ENCODE data around the gene ORC5. TPM values are rescaled to one million over a fixed set of nuclear protein-coding genes. Genes with fewer than 3 reads are reported as not detected.

Gene ORC5
- total and polyA plus RNA-seq, 2 of the 13 experiments (the other 11 are each of a cell fraction or from before 2014, with no cell fraction given): 4.8 to 18.8 TPM

GRCh38 chr7:104093127-104093526, 114.7 kb downstream of the ORC5 start:
- H2AFZ ChIP-seq (ENCODE audit: low read length): peak overlapping the region; percentile 32
- ChIA-PET CTCF (ENCODE audit: low intra/inter-chr PET ratio, low total read pairs) (no interaction called here), POLR2A (no interaction called here)
- no peak for DNase-seq (ENCODE audit: low spot score)
- no peak overlapping the region for H3K9ac ChIP-seq (ENCODE audit: insufficient read depth, low read depth, low read length)
- intact Hi-C loops (cut with micrococcal nuclease; ENCODE audit: unreplicated experiment) (no loop called here), in situ Hi-C loops (cut with HindIII; ENCODE audit: extremely low pct_ligation_motif_present, low pct_unique_long_range_greater_than_20kb) (no loop called here)
- H3K4me3 ChIP-seq (replicated peaks in 1 of 3; ENCODE audit: insufficient read depth in 1 of 3, low read depth in 2 of 3, low read length in 3 of 3): no peak overlapping the region
- no peaks in the 10 kb centered on the region for H4K20me1 ChIP-seq (ENCODE audit: insufficient read depth, low read length)
- no peaks in the 10 kb centered on the region for H3K36me3 ChIP-seq (replicated peaks in 1 of 2; ENCODE audit: control insufficient read depth in 1 of 2, insufficient read depth in 2 of 2, low read length in 2 of 2)
- H3K79me2 ChIP-seq (ENCODE audit: insufficient read depth, low read length): no peaks in the 10 kb centered on the region
- no peaks in the 10 kb centered on the region for H3K9me3 ChIP-seq (ENCODE audit: low read length)
- no peak for ATAC-seq
- WGBS (ENCODE audit: low lambda C conversion rate): 68% methylated on average over 6 of the region's 6 CpGs
- no peak overlapping the region for H3K4me2 ChIP-seq (ENCODE audit: low read depth, low read length)
- TF ChIP-seq ASH2L (IDR thresholded peaks at IDR 0.05; ENCODE audit: insufficient read length, low read depth, low read length) (no peak), ZNF557 (CRISPR knock-in tag; IDR thresholded peaks at IDR 0.05) (no peak), DMTF1 (CRISPR knock-in tag; IDR thresholded peaks at IDR 0.05) (no peak), ZNF143 (CRISPR knock-in tag; IDR thresholded peaks at IDR 0.05) (no peak), ZFP36L1 (CRISPR knock-in tag; IDR thresholded peaks at IDR 0.05) (no peak), ZNF7 (CRISPR knock-in tag; IDR thresholded peaks at IDR 0.05) (no peak), NFKB2 (CRISPR knock-in tag; IDR thresholded peaks at IDR 0.05; ENCODE audit: borderline replicate concordance) (no peak), RORA (CRISPR knock-in tag; IDR thresholded peaks at IDR 0.05) (no peak), BRF2 (CRISPR knock-in tag; IDR thresholded peaks at IDR 0.05) (no peak), HNF1A (IDR thresholded peaks at IDR 0.05; ENCODE audit: low read depth) (no peak), HNF1A (CRISPR knock-in tag; IDR thresholded peaks at IDR 0.05; ENCODE audit: borderline replicate concordance) (no peak)
- no peaks in the 10 kb centered on the region for H3K27me3 ChIP-seq (ENCODE audit: control insufficient read depth in 1 of 2, insufficient read depth in 2 of 2, low read length in 2 of 2)
- H3K27ac ChIP-seq (ENCODE audit: extremely low read length, insufficient read depth, low read length): no peak overlapping the region
- no TSS peak for BruUV-seq (replicated peaks)
- H3K4me1 ChIP-seq (ENCODE audit: insufficient read depth, low read length): peaks cover 26% of the 10 kb centered on the region
- no peak for FAIRE-seq

Data from HepG2 (cell line).